SHP77 (cell line): ENCODE measurements around the gene ADISSP.

Experiments
- DNase-seq, 2 experiments: peaks; one replicate each; lab custom pipeline; 2025; lab: John Stamatoyannopoulos, UW

The ADISSP gene

DNA sequence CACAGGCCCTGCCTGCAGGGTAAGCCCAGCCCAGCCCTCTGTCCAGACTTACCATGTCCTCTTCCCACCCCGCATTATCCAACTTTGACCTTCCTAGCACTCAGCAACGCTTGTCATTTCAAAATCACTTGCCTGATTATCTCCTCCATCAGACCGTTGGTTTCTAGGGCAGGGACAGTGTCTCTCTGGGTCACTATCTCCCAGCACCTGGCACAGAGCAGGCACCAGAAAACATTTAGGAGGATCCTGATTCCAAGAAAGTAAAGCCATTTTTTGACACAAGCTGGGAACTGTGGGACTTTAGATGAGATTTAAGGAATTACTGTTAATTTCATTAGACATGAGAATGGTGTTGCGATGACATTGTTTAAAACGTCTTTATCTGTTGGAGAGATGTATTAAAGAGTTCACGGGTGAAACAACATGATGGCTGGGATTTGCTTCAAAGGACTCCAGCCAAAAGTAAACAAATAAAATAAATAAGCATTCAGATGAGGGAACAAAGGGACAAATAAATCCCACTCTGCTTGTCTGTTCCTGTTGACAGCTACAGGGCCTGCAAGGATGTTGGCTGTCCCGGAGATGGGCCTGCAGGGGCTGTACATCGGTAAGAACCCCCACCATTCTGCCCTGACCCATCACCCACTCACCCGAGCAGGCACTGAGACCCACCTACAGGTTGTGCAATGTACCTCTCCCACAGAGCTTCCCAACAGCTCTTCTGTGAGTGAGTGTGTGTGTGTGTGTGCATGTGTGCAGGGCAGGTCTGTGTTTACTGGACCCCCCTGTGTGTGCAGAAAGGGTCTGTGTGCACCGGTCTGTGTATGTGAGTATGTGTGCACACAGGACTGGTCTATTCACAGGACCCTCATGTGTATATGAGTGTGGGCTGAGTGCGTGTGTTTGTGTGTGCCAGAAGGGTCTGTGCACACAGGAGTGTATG is 29.2 kb downstream of the ADISSP start:
- DNase-seq = no peak

DNA sequence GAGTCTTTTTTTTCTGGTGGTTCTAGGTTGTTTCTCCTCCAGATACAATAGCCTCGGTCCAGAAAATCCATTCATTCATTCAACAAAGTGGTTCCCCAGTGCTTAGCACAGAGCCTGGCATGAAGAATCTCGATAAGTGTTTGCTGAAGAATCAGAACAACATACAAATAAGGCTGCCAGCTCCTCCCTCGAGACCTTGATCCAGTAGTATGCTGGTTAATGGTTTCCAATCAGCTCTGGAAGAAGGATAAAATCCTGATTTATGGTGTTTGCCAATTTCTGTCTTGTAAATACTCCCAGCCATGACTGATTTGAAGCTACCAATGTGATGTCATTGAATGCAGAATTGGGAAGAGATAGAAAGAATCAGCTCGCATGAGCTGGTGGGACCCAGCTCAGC is 31.8 kb downstream of the ADISSP start:
- DNase-seq = no peak

DNA sequence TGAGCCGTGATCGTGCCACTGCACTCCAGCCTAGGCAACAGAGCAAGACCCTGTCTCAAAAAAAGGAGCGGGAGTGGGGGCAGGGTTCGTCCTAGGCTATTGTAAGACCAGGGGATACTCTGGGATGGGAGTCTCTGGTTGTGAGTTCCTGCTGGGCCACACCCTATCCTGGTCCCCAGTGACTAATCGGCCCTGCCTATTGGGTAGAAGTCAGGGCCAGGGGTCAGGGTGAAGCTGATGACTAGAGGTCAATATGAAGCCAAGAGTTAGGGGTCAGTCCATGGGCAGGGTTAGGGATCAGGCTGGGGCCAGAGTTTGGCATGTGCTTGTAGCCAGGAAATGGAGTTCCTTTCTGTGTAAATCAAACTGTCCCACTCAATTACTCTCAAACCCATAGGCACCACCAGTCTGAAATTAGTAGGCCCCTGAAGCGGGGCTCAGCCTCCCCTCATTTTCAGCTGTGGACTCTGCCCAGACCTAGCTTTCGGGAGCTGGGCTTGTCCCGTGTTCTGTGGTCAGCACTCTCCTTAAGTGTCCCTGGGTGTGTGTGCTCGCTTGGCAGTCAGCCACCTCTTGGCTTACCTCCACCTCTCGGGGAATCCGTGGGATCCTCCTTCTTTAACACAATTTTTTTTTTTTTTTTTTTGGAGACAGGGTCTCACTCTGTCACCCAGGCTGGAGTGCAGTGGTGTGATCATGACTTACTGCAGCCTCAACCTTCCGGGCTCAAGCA is 33.3 kb downstream of the ADISSP start:
- no peak for DNase-seq

DNA sequence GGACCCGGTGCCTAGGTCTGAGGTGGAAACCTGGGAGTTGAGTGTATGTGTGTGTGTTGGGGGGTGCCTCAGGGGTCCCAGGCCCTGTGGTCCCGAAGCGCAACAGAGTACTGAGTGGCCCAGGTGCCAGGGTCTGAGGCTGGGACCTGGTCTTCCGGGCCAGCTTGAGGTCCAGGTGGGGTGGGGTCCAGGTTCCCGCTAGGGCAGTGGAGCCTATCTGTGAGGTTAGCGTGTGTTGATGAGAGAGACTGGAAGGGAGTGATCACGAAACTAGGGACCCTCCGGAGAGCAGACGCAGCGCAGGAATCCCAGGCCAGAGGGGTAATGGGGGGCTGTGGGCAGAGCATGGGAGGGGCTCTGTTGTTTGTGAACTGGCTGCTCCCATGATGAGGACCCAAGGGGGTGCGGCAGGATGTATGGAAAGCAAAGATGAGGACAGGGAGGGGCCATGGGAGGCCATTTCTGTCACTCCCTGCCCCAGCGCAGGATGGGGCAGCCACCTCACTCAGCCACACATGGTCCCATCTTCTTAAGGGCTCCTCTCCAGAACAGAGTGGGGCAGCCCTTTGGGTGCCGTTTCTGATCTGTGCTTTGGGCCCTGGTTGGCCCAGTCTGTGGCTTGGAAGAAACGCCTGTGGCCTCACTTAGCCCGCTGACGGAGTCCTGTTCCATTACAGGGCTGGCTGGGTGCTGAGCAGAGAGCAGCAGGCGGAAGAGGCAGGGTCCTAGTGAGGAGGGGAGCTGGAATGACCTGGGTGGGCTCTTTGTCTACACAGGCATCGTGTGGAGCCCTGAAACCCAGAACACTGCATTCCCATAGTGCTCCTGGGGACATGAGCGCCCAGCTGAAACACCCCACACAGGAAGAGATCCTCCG is 34.2 kb downstream of the ADISSP start:
- DNase-seq = no peak

DNA sequence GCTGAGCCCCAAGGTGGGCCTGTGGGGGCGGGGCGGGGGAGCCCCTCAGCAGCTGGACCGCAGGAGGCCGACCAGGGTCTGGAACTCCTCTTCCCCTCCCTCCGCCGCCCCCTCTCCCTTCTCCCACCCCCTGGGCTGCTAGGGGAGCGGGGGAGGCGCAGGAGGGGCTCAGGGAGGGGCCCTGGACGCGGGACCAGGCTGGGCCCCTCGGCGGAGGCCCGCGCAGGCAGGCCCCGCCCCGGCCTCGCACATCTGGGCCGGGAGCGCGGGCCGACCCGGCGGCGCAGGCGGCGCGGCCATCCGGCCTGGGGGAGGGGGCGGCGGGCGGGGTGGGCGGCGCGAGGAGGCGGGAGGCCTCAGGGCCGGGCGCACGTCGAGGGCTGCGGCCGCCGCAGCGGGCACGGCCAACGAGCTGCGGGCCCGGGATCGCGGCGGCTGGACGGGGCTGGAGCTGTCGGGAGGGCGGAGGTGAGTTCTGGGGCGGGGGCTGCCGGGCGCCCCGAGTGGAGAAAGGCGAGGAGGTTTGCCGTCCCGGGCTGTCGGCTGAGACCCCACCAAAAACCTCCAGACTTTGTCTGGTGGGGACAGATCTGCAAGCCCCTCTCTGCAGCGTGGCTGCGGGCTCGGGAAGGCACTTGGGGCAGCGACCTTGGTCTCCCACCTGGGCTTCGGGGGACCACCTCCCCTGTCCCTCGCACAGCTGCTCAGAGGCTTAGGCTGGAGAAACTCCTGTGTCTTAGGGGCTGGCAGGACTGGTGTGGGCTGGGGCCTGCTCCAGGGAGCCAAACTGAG is 35.0 kb downstream of the ADISSP start, which contains the start of gene HSPA12B:
Gene HSPA12B, plus strand, starts transcription at position 359 of the 792 bp plus-strand sequence. CDS start 5,990 bp downstream, outside the sequence.
- DNase-seq = no peak

DNA sequence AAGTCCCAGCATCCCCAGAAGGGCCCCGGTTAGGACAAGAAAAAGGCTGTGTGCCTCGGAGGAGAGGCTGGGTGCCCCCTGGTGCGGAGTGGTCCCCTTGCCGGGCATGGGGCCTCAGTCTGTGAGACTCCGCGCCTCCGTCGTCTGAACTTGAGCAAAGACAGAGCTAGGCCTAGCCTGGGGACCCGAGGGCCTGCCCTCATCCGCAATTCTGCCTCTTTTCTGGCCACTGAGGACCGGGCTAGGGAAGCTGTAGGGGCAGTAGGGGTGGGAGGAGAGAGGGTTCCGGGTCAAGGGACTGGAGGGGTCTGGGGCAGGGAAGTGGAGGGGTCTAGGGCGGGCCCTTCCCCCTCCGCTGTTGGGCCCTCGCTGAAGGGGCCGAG is 35.6 kb downstream of the ADISSP start:
- DNase-seq = no peak

DNA sequence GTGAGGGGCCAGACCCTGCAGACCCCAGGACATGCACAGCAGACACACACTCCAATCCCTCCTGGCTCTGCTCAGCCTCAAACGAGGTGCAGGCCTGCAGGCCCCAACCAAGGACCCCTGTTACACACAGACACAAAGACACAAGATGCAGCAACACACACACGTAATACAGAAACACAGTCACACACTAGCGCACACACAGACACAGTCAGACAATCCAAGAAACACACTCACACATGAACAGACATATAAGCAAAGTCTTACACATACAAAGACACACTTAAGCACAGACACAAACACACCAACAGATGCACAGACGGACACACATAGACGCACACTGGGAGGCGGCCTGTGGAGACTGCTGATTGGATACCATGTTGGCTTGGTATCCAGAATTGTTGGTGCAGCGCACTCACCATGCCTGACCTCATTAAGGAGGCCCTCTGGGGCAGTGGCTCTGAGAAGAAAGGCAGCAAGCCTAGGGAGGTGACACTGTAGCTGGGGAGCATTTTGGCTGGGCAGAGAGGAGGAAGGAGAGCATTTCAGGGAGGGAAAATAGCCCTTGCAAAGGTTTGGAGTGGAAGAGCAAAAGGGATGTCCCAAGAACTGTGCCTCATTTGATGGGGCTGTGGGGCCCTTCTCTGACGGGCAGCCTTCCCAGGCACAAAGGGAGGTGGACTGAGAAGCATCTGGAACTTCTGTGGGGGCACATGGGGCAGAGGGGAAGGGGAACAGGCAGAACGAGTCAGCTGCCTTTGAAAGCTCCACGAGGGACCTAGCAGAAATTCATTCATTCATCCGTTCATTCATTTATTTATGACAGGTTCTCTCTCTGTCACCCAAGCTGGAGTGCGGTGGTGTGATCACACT is 36.5 kb downstream of the ADISSP start:
- DNase-seq = no peak

DNA sequence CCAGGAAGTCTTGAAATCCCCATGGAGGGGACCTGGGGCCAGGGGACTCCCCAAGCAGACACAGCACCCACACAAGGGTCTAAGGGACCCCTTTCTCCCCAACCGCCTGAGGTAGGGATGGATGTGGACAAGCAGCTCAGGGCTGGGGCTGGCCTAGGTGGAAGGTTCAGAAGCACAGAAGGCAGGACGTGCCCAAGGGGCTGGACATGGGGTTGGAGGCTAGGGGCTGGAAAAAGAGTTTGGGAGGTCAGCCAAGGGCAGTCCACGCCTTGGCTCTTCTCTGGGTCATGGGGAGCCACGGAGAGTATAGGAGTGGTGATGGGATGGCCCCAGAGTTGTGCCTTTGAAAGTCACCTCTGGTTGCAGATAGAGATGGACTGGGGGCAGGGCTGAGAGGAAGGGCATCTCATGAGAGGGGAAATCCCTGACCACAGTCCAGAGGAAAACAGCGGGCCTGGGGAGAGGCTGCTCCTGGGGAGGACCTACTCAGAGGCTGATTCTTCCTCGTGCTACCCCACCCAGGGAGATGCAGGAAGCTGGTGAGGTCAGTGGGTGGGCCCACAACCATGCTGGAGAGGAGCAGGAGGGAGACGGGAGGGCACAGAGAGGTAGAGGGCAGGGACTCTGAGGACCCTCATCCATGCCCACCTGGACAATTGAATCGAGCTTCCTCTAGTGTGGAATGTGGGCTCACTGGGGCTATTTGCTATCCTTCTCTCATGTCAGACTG is 37.6 kb downstream of the ADISSP start:
- no peak for DNase-seq

DNA sequence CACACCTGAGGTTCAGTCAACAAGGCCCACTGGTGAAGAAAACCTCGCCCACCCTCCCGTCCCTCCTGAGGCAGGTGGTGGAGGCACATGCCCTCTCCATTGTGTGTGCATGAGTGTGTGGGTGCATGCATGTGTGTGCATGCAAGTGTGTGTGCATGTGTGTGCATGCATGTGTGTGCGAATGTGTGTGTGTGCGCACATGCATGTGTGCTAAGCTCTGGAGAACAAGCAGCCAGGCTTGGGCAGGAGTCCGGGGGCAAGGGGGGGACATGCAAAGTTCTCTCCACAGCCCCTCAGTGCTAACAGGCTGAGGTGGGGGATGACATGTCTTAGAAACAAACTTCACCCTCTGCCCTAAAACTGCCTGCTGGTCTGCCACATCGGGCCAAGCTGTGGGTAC is 38.2 kb downstream of the ADISSP start:
- no peak for DNase-seq

DNA sequence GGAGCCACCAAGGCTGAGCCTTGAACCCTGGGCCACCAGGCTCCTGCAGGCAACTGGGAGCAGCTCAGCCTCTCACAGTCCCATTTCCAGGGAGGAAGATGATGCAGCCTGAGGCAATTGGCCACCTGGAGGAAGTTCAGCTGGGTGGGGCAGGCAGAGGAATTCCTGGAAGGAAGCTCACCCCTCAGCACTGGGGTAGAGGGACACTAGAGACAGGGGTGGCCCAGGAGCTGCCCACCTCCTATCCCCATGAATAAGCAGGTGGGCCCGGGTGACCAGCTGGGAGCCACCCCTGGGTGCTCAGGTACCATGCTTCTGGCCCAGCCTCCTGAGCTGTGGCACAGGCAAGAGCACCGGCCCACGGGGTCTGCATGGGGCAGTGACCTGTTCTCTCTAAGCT is 38.7 kb downstream of the ADISSP start:
- DNase-seq = no peak

DNA sequence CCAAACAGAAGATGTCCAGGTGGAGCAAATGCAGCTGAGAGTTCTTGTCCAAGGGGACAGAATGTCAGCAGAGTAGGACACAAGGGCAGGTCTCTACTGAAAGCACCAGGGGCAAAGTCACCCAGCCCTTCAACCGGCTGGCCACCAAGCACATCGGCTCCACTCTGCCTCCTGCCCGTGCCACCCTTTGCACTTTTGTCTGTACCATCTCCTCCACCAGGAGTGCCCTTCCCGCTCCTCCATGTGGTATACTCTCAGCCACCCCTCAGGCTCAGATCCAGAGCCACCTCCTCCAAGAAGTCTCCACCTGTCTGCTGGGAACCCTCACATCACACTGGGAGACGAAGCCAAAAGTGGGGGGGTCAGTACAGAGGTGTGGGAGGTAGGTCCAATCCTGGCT is 39.2 kb downstream of the ADISSP start:
- DNase-seq = no peak

DNA sequence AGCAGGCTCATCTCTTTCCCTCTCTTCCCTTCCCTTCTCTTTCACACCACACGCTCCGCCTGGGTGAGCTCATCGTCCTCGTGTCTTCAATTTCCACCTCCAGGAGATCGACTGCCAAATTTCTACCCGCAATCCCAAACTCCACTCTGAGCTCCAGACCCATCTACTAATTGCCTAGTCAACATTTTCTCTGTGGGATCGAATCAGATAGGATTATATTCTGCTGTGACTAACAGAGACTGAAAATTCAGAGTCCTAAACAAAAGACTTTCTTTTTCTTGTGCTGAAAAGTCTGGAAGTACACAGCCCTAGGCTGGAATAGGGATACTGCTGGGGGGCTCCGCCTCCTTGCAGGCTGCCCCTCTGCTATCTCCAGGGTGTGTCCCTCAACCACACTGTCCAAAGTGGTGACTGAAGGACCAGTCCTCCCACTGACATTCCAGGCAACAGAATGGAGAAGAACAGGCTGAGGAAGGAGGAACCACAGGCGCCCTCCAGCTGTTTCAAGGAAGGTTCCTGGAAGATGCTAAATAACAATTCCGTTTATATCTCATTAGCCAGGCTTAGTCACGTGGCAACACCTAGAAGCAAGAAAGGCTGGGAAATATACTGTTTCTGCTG is 40.0 kb downstream of the ADISSP start:
- DNase-seq = no peak

DNA sequence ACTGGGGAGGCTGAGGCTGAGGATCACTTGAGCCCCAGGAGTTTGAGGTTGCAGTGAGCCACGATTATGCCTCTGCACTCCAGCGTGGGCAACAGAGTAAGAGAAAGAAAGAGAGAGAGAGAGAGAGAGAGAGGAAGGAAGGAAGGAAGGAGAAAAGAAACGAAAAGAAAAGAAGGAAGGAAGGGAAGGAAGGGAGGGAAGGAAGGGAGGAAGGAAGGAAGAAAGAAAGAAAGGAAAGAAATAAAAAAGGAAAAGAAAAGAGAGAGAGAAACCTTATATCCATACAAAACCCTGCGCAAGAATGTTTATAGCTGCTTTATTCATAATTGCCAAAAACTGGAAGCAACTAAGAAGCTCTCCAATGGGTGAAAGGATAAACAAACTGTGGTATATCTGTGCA is 43.2 kb downstream of the ADISSP start:
- no peak for DNase-seq

DNA sequence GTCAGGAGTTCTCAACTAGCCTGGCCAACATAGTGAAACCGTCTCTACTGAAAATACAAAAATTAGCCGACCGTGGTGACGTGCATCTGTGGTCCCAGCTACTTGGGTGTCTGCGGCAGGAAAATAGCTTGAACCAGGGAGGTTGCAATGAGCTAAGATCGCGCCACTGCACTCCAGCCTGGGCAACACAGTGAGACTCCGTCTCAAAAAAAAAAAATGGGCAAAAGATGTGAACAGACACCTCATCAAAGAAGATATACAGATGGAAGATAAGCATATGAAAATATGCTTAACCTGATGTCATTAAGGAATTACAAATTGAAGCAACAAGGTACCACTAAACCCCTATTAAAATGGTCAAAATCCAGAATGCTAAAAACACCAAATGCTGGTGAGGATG is 44.3 kb downstream of the ADISSP start:
- DNase-seq = no peak

DNA sequence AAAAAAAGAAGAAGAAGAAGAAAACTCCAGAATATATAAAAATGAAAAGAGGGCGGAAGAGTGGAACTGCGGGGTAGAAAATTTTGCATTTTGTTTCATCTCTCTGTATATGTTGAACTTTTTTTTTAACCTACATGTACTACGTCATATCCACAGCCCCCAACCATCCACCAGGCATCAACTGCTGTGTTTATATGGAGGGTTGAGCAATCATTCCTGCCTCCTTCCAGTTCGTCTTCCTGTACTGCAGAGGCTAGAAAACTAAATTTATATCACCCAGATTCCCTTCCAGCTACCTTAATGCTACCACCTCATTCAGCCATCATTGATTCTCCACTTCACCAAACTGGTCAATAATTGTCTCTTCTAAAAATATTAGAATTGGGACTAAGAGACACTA is 45.6 kb downstream of the ADISSP start:
- DNase-seq = no peak

DNA sequence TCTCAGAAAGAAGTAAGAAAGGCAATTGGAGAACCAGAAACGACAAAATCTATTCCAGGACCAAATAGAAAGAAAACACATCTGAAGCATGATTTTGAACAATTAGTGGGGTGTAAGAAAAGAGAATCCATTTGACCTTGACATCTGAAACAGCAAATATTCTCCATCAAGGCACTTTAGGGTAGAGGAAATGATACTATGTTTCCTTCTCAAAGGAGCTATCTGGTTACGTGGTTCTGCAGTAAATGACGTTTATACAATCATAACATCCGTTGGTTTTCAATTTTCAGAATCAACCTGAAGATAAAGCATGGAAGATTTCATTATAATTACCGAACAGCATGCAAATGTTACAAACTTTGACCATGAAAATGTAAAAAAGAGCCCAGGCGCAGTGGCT is 46.9 kb downstream of the ADISSP start:
- no peak for DNase-seq

DNA sequence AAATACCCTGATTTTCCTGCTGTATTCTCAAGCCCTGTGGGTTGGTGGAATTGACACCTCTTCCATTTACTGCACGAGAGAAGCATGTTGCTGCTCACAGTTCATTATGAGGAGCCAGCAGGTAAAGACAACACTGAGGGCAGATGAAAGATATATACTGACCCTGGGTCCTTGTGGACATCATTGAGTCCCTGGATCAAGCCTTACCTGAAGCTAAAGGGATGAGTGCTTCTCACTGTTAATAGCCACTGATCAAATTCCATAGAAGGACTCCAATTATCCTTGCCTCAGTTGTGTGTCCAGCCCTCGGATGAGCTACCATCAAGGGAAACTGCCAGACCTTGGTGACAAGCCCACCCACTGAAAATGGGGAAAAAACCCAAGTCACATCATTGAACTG is 47.5 kb downstream of the ADISSP start:
- DNase-seq = no peak

DNA sequence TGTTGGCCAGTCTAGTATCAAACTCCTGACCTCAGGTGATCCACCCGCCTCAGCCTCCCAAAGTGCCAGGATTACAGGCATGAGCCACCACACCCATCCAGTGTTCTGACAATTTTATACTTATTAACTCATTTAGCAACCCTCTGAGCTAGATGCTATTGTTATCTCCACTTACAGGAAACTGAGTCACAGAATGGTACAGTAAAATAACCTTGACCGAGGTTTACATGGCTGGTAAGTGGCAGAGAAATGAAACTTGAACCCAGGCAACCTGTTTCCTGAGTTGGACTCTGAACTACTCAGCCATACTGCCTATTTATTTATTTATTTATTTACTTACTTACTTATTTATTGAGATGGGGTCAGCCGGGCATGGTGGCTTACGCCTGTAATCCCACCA is 48.5 kb downstream of the ADISSP start:
- DNase-seq = no peak

DNA sequence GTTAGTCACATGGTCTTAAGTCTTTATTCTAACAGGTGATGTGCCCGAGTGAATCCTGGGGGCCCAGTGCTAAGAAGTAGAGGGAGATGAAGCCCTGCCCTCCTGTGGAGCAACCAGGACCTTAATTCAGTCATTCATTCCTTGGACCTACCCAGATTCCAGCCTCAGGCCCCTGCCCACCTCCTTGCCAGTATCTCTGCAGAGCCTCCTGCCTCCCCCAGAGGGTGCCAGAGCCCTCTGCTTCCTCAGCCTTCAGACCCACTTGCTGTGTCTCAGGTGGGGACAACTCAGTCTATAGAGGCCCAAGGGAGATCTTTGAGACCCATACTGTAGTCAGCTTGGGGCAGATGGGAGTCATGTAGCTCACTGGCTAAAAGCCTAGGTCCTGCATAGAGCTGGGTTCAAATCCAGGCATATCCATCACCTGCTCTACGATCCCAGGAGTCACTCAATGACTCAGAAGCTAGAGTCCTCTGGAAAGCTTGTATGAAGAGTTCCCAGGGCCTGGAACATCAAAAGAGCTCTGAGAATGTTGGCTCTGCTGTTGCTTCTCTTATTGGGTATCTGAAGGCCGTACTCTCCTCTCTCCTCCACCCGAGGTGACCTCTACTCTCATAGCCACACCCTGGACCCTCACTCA is 51.2 kb downstream of the ADISSP start:
- peak; percentile 74 for DNase-seq
